Stimulated activated CD4-positive, alpha-beta T cell treated with anti-CD3 and anti-CD28 coated beads, TNF-alpha, amount 100 ng/mL, for 48 hours (primary cell): ENCODE measurements around the gene RBM24.
"Not testable (repeated sequence)": the region's sequence is repeated elsewhere in the genome, so short reads cannot be mapped to it uniquely, and the experiment has no call there.

Source experiments
- DNase-seq, 3 donors: peaks; one replicate each; pipeline ENCODE4 v3.0.0-alpha.2; 2020; ENCODE audit warnings: low read depth in 3 of 3

Gene RBM24

GRCh38 chr6:17291778-17292177 lies 10.6 kb downstream of the RBM24 start:
- DNase-seq = no peak

DNA sequence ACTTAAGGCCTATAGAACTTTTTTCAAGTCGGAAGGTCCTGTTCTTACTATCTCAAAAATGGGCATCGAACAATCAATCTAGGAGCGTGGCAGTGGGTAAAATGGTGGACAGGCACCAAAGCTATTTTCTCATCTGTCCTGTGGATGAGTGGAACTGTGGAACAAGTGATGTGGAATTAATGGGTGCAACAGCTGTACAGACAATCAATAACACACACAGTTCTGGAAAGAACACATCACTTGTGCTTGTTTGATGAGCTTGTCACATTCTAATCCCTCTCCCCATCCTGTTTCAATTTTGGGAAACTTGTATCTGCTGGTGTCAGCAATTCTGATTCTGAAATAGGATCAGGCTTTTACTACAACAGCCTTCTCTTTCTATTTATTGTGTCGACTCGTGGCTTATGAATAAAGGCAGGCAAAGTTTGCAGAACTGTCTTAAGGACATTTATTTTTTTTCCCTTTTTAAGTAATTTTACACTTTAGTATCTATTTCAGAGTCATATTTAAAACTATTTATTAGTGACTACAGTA lies 11.5 kb downstream of the RBM24 start:
- no peak for DNase-seq

DNA sequence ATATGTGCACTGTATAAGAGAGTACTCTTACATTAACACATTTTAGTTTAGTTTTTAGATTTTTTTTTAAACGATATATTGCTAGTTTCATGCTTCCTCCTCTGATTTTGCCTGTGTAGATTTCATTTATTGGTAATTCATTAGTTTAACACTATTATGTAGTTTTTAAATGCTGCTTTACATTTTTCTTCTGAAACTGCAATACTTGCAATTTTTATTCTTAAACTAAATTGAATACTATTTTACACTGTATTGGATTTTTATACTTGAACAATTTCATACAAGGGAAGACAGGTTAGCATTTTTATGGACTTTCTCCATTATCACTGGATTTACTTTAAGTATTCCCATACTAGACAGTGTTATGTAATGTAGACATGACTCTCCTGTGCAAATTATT lies 12.2 kb downstream of the RBM24 start:
- no peak for DNase-seq

GRCh38 chr6:17297271-17298080 lies 16.3 kb downstream of the RBM24 start:
- DNase-seq = no peak

DNA sequence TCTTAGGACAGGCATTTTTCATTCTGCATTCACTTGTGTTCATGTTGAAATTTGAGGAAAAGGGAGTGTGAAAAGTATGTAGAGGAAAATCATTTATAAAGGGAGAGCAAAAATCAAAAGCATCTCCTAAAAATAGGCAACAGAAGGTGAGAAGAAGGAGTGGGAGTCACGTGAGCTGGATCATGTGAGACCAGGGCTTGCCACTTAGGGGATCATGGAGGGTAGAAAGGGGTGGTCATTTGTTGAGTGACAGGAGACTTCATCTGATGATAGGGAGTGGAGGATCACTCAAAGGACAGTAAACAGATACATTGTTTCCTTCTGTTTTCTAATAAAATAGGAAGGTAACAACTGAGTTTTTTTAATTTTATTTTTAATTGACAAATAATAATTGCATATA lies 17.1 kb downstream of the RBM24 start:
- DNase-seq = no peak

GRCh38 chr6:17299222-17299621 lies 18.1 kb downstream of the RBM24 start:
- DNase-seq = no peak

- no peak for DNase-seq
These were observed 18.6 kb downstream of the RBM24 start for GRCh38 chr6:17299750-17300149.

DNA sequence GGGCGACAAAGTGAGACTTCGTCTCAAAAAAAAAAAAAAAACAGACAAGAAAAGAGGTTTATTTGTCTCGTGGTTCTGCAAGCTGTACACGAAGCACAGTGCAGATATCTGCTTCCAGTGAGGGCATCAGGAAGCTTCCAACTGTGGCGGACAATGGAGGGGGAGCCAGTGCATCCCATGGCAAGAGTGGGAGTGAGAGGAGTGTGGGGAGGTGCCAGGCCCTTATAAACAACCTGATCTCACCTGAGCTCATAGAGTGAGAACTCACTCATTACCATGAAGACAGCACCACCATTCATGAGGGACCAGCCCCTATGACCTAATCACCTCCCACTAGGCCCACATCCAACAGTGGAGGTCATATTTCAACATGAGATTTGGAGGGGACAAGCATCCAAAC lies 19.5 kb downstream of the RBM24 start:
- DNase-seq = no peak

- DNase-seq = no peak
These were observed 22.3 kb downstream of the RBM24 start for GRCh38 chr6:17303444-17303843.

- no peak for DNase-seq
These were observed 24.2 kb downstream of the RBM24 start for GRCh38 chr6:17305219-17306001.

DNA sequence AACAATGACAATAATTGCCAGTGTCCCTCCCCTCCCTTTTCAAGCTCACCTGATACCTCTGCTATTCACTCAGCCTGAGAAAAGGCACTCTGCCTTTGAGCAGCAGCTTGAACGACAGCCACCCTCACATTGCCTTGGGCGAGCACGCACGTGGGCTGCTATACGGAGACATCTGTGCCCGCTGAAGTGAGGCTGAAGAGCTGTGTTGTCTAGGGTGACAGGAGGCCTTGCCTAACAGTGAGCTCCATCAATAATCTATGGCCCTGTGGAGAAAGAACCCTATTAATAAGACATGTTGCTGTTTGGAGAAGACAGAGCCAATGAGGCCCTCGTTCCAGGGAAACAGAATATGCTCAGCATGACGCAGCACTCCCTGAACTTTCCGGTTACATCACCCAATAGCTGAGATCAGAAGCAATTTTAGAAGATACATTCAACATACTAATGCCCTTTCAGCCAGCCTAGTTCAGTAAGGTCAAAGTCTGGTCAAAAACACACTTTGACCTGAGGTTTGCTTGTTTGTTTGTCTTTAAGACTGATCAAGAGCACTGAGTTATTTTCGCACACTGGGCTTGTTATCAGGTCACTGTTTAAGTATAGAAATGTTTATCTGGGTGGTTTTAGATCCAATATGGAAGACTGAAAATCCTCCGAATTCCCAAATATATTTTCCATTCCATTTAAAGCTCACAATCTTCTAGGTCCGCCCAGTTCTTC lies 30.6 kb downstream of the RBM24 start:
- DNase-seq = no peak

DNA sequence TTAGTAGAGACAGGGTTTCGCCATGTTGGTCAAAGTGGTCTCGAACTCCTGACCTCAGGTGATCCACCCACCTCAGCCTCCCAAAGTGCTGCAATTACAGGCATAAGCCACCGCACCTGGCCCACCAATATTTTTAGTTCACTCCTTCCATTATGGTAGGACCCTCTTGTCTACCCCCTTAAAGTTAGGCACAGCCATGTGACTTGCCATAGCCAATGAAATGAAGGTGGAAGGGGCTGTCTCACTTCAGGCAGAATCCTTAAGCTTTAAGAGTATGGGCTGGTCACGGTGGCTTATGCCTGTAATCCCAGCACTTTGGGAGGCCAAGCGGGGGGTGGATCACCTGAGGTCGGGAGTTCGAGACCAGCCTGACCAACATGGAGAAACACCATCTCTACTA lies 32.1 kb downstream of the RBM24 start:
- DNase-seq = not testable (repeated sequence)

GRCh38 chr6:17313971-17314370 lies 32.8 kb downstream of the RBM24 start:
- no peak for DNase-seq

DNA sequence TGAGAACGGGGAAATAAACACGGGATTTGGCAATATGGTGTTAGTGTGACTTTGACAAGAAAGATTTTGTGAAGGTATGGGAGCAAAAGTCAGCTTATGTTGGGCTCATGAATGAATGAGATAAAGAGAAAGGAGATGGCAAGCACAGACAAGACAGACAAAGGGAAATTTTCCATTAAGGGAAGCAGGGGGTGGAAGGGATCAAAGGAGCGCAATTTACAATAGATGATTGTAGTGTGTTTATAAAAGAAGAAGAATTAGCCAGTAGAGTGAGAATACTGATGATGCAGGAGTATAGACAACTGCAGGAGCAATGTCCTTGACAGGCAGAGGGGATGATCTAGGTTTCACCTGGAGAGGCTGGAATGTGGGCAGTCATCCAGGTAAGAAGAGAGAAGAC lies 34.1 kb downstream of the RBM24 start:
- DNase-seq = no peak

GRCh38 chr6:17318435-17319165 lies 37.4 kb downstream of the RBM24 start:
- DNase-seq = no peak

DNA sequence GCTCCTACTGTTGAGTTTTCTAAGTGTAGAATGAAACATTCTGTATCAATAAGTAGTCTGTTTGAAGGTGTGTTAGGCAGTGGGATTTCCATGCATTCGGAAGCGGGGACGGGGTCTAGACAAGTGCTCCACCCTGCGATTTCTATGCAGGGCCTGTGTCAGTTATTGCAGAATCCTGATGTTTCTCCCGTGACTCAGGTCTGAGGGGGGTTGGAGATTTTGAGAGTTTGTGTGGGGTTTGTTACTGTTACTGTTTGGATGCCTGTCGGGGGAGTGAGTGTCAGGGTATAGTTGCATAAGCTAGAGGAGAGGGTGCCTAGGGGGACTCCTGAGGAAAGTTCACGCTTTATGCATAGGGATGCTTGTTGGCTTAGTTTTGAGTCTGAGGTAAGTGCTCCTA lies 39.1 kb downstream of the RBM24 start:
- not testable (repeated sequence) for DNase-seq

DNA sequence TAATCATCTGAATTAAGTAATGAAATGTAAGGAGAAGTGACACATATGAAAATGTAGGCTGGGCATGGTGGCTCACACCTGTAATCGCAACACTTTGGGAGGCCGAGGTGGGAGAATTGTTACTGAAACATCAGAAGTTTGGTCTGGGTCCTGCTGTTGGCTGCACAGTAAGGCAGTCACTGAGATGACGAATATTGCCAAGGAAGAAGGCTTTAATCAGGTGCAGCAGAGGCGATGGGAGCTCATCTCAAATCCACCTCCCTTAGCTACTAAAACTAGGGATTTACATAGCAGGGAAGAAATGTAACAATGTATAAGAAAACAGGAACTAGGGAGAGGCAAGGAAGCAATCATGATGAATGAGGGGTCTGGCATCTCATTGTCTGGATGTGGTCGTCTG lies 50.1 kb downstream of the RBM24 start:
- DNase-seq = no peak

GRCh38 chr6:17334265-17334664 lies 53.1 kb downstream of the RBM24 start:
- no peak for DNase-seq

DNA sequence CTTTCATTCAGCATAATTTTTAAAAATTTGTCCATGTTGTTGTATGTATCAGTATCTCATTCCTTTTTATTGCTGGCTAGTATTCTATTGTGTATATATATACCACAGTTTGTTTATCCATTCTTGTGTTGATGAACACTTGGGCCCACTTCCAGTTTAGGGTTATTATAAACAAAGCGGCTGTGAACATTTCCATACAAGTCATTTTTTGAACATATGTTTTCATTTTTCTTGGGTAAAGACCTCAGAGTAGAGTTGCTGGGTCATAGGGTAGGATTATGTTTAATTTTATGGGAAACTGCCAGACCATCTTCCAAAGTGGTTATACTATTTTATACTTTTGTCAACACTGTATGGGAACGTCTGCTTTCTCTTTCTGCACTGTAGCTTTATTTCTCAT lies 55.3 kb downstream of the RBM24 start:
- DNase-seq = no peak

DNA sequence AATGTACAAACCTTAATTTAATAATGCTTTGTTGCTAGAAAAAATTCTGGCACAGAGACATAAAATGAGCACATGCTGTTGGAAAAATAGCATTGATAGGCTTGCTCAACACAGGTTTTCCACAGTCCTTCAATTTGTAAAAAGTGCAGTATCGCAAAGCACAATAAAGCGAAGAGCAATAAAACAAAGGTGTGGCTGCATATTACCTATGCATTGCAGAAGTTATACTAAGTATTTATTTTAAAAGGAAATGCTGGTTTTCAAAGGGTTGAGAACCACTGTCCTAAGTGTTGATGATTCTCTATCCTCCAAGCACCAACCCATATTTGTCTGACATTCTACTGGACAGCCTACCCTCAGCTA lies 58.1 kb downstream of the RBM24 start:
- DNase-seq = no peak

- DNase-seq = no peak
These were observed 60.1 kb downstream of the RBM24 start for GRCh38 chr6:17341117-17341805.
